Fibroblast of skin of abdomen (primary cell): ENCODE results near the gene DESI1.
"Not testable (repeated sequence)": the region's sequence is repeated elsewhere in the genome, so short reads cannot be mapped to it uniquely, and the experiment has no call there.

Experiments
- DNase-seq: peaks from one replicate; pipeline ENCODE4 v3.0.0-alpha.2; 2013

DESI1 gene

DNA sequence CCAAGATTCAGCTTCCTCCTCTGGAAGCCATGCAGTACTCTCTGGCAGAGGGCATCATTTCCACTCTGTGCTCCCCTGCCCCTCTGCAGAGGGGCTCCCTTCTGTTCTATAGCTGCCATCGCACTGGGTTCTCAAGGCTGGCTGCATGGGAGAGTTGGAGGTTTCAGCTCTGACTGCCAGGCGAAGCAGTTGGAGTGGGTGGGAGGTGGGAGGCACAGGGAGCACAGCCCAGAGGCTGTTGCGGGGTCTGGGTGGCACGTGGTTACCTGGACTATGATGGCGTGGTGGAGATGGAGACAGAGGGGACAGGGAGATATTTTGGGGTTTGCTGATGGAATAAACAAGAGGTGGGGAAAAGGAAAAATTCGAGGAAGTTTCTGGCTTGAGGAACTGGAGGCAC is 36.0 kb downstream of the DESI1 start:
- DNase-seq = no peak

DNA sequence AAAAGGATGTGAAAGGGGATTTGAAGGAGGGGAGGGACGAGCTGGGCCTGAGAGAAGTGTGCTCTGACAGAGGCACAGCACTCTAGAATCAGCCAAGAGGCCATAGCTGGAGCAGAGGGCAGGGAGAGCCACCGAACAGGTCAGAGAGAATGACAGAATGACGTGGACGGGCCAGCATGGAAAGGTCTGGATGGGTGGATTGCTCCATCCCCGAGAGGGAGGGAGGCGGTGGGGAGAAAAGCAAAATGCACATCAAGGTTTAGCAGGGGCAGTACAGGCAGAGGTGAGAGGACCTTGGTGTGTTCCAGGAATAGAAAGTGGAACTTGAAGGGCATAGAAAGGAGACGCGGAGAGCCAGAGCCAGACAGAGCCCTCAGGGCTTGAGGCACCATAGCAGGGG is 38.1 kb downstream of the DESI1 start:
- DNase-seq = no peak

DNA sequence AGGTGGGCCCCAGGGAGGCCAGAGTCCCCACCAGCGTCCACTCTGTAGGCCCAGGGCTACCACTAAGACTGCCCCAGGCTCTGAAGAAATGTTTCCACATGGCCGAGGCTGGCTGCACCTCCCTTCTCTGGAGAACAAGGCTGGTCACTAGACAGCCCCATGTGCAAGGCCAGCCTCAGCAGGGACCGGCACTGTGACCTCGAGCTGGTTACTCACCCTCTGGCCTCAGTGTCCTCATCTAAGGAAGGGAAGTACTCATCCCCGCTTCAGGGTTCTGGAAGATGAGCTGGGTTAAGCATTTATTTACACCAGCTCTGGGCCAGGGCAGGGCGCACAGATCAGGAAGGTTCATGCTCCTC is 40.9 kb downstream of the DESI1 start:
- no peak for DNase-seq

DNA sequence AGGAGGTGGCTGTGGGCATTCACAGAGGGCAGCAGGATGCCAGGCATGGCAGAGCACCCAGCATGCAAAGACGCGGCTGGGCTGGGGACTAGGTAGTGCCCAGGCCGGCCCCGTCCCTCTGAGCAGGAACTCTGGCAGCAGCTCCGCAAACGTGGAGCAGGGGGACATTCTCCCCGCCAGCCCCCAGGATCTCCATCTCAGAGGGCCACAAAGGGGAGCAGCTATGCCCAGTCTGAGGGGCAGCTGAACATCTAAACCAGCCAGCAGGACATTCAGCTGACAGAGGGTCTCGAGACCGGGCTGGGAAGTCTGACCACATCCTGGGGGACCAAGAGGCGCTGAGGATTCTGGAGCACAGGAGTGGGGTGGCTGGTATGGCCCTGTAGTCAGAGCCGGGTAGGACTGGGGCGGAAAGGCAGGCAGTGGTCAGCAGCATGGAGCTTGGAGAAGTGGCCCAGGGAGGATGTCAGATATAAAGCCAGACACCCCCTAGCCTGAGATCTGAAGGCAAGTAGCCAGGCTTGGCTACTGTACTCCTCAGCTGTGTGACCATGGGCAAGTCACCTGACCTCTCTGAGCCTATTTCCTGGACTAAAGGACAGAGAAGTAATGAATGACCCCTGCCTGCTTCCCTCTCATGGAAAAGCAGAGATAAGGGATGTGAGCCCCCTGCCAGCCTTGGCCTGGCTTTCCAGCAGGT is 41.4 kb downstream of the DESI1 start:
- DNase-seq = no peak

DNA sequence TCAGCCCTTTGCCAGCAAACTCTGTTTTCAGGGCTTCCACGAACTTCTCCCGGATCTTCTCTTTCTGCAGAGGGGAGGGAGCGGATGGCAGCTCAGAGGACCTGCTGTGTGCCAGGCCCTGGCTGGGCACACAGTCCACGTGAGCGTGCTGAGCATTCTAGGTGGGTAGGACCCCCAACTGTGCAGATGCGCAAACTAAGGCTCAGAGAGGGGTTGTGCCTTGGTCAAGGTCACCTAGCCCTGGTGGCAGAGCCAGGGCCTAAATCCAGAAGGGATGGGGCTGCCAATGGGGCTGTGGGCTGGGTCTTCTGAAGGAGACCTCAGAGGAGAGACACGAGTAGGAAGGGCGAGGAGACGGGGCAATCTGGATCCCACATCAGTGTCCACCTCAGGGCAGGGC is 42.0 kb downstream of the DESI1 start:
- DNase-seq = no peak

DNA sequence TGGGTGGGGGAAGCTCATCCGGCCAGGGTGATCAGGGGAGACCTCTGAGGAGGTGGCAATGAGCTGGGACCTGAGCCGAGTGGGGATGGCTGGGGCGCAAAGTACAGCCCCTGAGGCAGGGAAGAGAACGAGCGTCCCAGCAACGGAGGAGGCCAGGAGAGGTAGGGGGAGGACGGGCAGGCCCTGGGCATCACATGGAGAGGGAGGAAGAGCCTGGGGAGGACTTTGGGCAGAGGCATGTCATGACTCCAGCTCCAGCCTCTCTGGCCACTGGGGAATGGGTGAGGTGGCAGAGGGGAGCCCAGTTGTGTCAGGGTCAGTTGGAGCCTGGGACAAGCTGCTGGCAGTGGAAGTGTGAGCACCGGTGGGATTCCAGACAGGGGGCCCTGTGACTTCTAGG is 42.7 kb downstream of the DESI1 start:
- DNase-seq = no peak

DNA sequence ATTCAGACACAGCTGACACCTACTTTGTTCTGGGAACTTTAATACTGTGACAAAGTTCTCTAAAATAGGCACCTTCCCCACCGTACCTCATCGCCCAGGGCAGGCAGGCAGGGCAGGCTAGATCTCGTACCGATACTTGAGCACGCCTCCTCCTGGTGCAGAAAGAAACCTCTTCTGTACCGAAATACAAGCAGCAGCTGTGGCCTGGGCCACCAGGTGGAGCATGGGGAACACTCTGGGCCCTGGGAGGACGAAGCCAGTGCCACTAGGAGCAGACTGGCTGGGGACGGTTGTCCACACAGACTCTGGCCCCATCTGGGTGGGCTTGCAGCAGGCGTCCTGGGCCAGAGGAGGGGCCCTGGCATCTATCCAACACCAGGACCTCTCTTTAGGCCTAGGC is 44.0 kb downstream of the DESI1 start:
- peak; percentile 48 for DNase-seq

DNA sequence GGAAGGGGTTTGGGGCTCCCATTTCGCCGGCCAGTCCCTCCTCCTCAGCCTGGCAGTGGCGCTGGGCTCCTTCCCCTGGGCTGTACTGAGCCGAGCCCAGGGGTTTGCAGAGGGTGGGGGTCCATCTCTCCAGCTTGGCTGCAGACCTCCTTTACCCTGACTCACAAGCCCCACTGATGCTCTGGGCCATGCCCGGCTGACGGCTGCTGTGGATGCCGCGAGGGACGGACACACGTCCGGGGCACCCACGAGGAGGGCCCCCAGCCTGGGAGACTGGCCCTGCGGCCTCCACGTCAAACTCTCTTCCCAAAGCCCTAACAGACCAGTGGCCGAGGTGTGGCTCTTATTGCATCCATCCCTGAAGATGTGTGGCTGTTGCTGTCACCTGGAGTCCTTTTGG is 45.3 kb downstream of the DESI1 start:
- no peak for DNase-seq

DNA sequence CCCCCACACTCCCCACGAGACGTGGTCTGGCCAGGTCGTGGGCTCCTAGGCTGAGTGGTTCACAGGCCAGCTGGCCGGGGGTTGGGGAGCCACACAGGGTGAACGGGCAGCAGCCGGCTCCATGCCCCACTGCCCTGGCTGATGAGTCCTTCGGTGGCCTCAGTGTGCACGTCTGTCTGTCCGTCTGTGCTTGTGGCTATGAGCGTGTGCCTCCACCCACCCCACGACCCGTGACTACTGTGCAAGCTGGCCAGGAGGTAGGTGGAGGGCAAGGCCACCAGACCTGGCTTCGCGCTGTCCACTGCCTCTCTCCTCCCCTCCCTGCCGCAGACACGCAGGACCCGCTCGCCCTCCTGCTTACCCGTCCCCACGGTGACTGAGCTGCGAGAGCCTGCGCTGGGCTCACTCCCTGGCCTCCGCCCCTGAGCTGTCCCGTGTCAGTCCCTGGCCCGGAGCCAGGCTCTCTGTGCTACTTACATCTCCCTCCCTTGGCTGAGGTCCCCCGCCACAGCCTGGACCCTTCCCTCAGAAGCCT is 45.9 kb downstream of the DESI1 start:
- DNase-seq = no peak

DNA sequence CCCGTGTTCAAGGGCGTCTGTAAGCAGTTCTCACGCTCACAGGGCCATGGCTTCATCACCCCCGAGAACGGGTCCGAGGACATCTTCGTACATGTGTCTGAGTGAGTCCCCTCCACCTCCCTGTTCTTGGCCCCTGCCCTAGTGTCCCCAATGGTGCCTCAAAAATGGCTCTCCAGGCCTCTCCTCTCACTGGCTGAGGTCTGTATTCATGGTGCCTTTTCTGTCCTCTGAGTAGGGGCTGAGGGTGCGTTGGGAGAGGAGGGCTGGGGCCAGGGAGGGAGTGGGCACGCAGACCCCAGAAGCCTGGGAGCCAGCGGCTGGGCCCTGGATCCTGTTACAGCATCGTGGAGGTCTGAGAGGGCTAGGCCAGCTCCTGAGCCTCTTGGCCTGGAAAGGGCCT is 47.2 kb downstream of the DESI1 start:
- no peak for DNase-seq

DNA sequence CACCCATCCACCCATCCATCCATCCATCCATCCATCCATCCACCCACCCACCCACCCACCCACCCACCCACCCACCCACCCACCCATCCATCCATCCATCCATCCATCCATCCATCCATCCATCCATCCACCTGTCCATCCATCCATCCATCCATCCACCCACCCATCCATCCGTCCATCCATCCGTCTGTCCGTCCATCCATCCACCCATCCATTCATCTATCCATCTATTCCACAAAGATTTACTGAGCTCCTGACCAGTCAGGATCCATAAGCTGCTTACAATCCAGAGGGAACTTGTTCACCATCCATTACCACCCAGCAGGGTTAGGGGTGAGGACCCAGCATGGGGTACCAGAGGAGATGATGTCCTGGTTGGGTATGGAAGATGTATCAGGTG is 48.5 kb downstream of the DESI1 start:
- DNase-seq = not testable (repeated sequence)

DNA sequence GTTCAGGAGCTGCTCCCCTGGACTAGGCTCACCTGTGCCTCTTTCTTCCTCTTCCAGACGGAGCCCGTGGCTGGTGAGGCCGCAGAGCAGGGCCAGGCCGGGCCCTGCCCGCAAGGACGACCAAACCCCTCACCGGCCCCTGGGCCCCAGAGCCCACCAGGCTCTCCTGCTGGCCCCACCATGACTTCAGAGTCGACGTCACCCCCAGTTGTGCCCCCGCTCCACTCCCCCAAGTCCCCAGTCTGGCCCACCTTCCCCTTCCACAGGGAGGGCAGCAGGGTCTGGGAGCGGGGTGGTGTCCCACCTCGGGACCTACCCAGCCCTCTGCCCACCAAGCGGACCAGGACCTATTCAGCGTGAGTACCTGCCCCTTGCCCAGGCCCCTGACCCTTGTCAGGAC is 49.1 kb downstream of the DESI1 start:
- DNase-seq = no peak

DNA sequence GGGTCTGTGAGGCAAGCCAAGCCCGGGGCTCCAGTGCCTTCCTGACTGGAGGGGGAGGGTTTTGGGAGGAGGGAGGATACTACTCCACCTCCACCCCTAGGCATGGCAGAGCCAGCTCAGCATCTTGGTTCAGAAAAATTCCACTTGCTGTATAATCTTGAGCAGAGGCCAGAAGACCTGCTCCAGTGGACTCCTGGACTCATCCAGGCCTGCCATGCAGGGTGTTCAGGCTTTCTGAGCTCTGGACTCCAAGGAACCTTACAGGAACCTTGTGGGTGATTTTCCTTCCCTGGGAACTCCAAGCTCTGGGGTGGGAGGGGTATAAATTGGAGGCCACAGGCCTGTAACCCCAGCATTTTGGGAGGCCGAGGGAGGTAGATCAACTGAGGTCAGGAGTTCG is 50.6 kb downstream of the DESI1 start:
- DNase-seq = no peak

DNA sequence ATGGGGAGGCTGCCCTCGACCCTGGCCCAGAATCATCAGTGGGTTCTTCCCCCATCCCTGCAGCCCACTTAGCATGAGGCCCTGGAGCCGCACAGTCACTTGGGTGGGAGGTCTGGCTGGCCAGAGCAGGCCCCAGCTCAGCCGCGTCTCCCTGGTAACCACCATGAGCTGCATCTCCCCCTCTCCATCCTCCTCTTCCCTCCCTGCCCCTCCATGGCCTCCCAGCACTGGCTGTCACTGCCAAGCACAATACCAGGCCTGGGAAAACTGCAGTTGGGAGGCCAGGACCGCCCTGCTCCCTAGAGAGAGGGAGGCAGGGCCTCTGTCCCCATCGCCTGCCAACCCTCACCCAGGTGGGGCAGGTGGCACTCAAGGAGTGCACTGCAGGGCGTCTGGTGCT is 52.0 kb downstream of the DESI1 start:
- DNase-seq = no peak

DNA sequence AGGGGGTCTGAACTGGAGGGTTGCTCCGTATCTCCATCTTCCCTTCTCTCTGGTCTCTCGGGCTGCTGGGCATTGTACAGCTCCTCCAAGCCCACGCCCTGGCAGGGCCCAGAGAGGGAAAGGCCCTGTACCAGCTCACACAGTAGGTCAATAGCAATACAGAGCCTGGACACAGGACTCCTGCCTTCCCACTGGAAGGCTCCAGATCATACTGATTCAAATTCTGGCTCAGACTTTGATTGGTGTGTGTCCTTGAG is 53.4 kb downstream of the DESI1 start:
- no peak for DNase-seq

DNA sequence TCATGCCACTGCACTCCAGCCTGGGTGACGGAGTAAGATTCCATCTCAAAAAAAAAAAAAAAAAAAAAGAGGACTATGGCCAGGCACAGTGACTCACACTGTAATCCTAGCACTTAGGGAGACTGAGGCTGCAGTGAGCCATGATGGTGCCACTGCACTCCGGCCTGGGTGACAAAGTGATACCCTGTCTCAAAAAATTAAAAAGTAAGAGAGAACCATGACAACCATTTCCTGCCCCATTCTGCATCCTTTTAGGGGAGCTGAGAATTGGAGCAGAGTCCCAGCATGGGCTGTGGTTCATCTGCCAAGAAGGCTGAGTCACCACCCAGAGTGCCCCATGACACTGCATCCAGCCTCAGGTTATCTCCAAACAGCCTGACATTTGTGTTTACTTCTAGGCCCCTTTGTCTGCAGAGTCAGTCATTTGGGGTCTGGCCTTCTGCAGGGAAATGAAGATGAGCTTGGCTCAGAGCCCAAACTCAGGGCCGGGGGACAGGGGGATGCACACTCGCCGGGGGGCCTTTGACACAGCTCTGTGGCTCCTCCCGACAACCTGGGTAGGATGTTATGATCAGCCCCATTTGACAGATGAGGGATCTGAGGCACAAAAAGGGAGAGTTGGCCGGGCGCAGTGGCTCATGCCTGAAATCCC is 55.3 kb downstream of the DESI1 start:
- DNase-seq = peak; percentile 79

DNA sequence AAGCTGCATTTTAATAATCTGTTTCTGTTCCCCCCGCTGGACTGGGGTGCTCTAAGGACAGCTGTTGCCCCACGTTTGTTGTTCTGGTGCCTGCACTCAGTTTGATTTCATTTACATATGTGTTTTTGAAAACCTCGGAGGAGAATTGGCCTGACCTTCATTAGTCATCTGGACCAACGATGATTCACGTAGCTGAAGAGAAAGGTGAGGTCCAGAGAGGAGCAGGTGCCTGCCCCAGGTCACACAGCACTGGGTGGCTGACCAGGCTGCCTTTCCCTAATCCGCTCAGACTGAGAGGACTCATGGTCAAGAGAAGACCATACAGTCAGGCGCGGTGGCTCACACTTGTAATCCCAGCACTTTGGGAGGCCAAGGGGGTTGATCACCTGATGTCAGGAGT is 56.3 kb downstream of the DESI1 start:
- no peak for DNase-seq

DNA sequence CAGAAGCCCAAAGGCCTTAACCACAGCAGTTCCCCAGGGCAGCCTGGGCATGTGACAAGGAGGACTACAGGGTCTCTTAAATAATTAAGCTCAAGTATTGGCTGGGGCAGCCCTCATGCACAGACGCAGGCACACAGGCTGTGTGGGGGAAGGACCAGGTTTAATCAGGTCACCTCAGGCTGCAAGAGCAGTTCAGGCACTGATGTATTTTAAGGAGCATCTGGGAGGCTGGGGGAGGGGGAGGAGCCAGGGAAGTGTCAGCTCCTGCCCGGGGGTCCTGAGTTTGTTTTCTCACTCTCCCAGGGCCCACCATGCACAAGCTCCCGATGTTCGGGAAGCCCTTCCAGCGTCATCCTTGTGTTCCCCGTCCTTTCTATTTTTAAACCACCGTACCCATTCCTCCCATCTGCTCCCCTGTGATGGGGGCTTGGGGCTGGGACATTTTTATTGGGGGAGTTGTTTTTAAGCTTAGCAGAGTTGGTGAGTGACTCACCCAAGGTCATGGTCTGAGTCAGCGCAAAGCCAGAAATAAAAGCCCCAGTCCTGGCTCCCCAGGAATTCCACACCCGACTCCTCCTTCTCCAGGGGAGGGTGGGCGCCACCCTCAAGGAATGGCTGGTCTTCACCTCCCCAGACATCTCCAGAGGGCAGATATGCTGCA is 57.7 kb downstream of the DESI1 start:
- DNase-seq = peak; percentile 89

DNA sequence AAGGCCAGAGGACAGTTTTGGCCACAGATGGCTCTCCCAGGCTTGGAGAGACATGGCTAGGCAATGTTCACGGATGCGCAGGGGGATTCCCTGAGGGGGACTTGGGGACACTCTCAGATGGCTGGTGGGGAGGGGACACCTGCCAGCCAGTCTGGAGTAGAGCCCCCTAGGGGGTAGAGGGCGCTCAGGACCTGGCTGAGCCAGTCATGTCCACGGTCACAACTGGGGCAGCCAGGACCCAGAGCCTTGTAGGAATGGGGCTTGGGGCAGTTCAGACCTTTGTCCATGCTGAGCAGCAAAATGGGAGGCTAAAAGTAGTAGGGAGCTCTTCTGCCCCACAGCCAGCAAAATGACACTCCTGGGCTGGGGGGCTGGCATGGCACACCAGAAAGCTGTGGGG is 58.4 kb downstream of the DESI1 start:
- DNase-seq = no peak

DNA sequence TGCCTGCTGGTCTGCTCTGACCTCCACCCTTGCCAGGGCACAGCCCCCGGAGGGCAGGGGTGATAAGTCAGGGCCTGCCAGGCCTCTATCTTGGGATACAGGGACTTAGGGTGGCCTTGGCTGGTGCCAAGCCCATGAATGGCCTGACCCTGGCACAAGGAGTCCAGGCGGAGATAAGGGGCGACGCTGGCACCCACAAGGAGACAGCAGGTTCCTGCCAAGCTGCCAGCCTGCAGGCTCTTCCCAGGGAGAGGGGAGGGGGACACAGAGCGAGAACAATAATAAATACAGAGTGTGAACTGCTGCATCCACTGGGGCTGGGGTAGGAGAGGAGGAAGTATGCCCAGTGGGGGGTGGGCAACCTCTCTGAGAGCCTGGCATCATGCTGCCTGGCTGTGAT is 59.1 kb downstream of the DESI1 start:
- no peak for DNase-seq

DNA sequence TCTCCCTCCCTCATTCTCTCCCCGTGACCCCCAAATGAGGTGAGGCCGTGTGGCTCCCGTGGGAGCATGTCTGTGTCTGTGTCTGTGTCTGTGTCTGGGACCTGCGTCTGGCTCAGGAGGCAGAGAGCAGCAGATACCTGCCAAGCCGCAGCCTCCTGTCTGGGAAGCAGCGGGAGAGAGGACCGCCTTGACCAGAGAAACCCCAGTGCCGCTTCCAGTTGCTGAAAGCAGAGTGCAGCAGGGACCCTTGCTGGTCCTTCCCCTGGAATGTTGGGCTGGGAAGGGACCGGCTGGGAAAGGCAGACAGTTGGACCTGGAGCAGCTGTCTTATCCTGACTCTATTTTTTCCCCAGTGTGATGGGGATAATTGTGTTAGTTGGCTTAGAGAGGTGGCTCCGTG is 59.5 kb downstream of the DESI1 start:
- DNase-seq = peak; percentile 13

DNA sequence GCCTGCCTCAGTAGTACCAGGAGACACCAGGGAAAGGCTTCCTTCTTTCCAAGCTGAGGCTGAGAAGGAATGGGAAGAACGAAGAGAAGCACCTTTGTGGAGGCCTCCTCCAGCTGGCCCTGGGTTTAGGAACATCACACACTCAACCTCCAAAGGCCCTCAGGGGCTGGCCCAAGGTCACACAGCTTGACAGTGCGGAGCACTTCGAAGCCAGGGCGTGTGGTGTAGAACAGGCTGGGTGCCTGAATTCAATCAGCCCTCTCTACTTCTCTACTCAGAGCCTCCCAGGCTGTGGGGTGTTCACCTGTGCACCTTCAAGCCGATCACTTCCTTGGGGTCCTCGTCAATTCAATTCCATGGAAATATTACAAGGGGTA is 60.8 kb downstream of the DESI1 start:
- no peak for DNase-seq

DNA sequence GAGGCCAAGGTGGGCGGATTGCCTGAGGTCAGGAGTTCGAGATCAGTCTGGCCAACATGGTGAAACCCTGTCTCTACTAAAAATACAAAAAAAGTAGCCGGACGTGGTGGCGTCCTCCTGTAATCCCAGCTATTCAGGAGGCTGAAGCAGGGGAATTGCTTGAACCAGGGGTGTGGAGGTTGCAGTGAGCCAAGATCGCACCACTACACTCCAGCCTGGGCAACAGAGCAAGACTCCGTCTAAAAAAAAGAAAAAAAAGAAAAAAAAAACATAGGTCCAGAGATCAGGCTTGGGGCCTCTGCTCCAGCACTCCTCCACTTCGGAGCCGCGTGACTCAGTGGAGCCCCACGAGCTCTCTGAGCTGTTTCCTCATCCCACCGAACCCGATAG is 62.6 kb downstream of the DESI1 start:
- DNase-seq = not testable (repeated sequence)
